Endothelial cell of umbilical vein (primary cell): ENCODE results near the gene FAM78A.
"Not testable (repeated sequence)": the region's sequence is repeated elsewhere in the genome, so short reads cannot be mapped to it uniquely, and the experiment has no call there.

Source experiments
- CTCF ChIP-seq, 2 donors: IDR thresholded peaks; 1 replicate in 1 of 2; 2 replicates in 1 of 2; pipeline ENCODE4 v1.5.1; 2011; ENCODE audit warnings: low read length in 2 of 2, mild to moderate bottlenecking in 2 of 2, moderate library complexity in 2 of 2, control low read depth in 1 of 2, inconsistent platforms in 1 of 2, low read depth in 1 of 2; ENCODE audit not compliant: insufficient read depth in 1 of 2; ENCODE audit errors: extremely low read depth in 1 of 2
- FOS ChIP-seq: IDR thresholded peaks from 2 replicates; pipeline ENCODE4 v1.6.1; 2011; ENCODE audit warnings: mild to moderate bottlenecking, low read length, moderate library complexity, borderline replicate concordance; ENCODE audit not compliant: insufficient read depth
- JUN ChIP-seq: IDR thresholded peaks from 2 replicates; pipeline ENCODE4 v1.6.1; 2011; ENCODE audit warnings: borderline replicate concordance, low read depth; ENCODE audit not compliant: insufficient read length, insufficient read depth
- POLR2AphosphoS5 ChIP-seq: IDR thresholded peaks from 2 replicates; pipeline ENCODE4 v1.6.1; 2012; ENCODE audit warnings: low read depth, mild to moderate bottlenecking, control low read depth, low read length, moderate library complexity; ENCODE audit not compliant: insufficient read depth

- not testable (repeated sequence) for TF ChIP-seq FOS; JUN; POLR2AphosphoS5; CTCF (IDR thresholded peaks at IDR 0.05; ENCODE audit: extremely low read depth in 1 of 2, insufficient read depth in 1 of 2, low read depth in 1 of 2, low read length in 2 of 2)
Measured at GRCh38 chr9:131271016-131271273, 5.4 kb downstream of the FAM78A start.
